Right atrium auricular region (tissue), 2 donors: ENCODE data around the gene ELF4. TPM values are rescaled to one million over a fixed set of nuclear protein-coding genes. Genes with fewer than 3 reads are reported as not detected.
A peak's percentile ranks its signal among the peaks of the same experiment; 100 is the strongest.

Experiments
- DNase-seq: peaks from one replicate; pipeline ENCODE4 v3.0.0-alpha.2; 2019; ENCODE audit warnings: low spot score
- H3K27ac ChIP-seq, 2 donors: fragments of 200-600 bp; sonication (generic); 1 replicate in 1 of 2; 2 replicates in 1 of 2; pipeline ENCODE4 v1.5.1; 2016 to 2019
- H3K27me3 ChIP-seq, 2 donors: fragments of 200-600 bp; sonication (generic); one replicate each; pipeline versions ENCODE4 v1.5.1 to v1.6.0; 2017 to 2019
- H3K36me3 ChIP-seq: fragments of 200-600 bp; sonication (generic); one replicate; pipeline ENCODE4 v1.5.1; 2016
- H3K4me1 ChIP-seq, 2 donors: fragments of 200-600 bp; sonication (generic); one replicate each; pipeline versions ENCODE4 v1.5.1 to v1.6.0; 2017 to 2019
- H3K4me3 ChIP-seq, 2 donors: fragments of 200-600 bp; sonication (generic); 1 replicate in 1 of 2; 2 replicates in 1 of 2; pipeline ENCODE4 v1.5.1; 2017 to 2019; ENCODE audit warnings: mild to moderate bottlenecking in 1 of 2, moderate library complexity in 1 of 2
- H3K9me3 ChIP-seq, 2 donors: fragments of 200-600 bp; sonication (generic); one replicate each; pipeline ENCODE4 v1.5.1; 2019
- CTCF ChIP-seq, 2 donors: fragments of 200-600 bp; sonication (generic); IDR thresholded peaks; one replicate each; pipeline ENCODE4 v1.5.1; 2019; ENCODE audit warnings: antibody characterized with exemption in 2 of 2
- total RNA-seq, 2 donors: library from RNA; depleted of rRNA; stranded (reverse); fragments of >200 nt; gene quantifications; one replicate each; pipeline ENCODE4 v1.1.0, GENCODE V29; 2016

The ELF4 gene
- total RNA-seq, 2 donors from 2014 or later: 4.1 to 8.6 TPM

- peaks cover 0 to 37% of the 10 kb centered on the region in 2 donors for H3K4me1 ChIP-seq
- TF ChIP-seq CTCF (IDR thresholded peaks at IDR 0.05): no peak
- no peaks in the 10 kb centered on the region for H3K27me3 ChIP-seq
- H3K27ac ChIP-seq: peak overlapping the region; percentile 27 to 45
- H3K36me3 ChIP-seq: no peaks in the 10 kb centered on the region
- no peaks in the 10 kb centered on the region for H3K9me3 ChIP-seq
- no peak for DNase-seq
- no peak overlapping the region for H3K4me3 ChIP-seq
Measured at GRCh38 chrX:130081421-130082045, 28.8 kb downstream of the ELF4 start.

- Histone ChIP-seq H3K27ac (peak overlapping the region in 1 of 2 donors; percentile 27), H3K4me1 (peaks cover 0 to 30% of the 10 kb centered on the region in 2 donors), H3K36me3 (no peaks in the 10 kb centered on the region), H3K4me3 (no peak overlapping the region), H3K9me3 (no peaks in the 10 kb centered on the region), H3K27me3 (no peaks in the 10 kb centered on the region)
- no peak for DNase-seq
- TF ChIP-seq CTCF (IDR thresholded peaks at IDR 0.05): no peak
Measured at GRCh38 chrX:130080791-130081367, 29.4 kb downstream of the ELF4 start.

GRCh38 chrX:130079824-130080406, 30.4 kb downstream of the ELF4 start:
- no peak overlapping the region for H3K27ac ChIP-seq
- peaks cover 0 to 23% of the 10 kb centered on the region in 2 donors for H3K4me1 ChIP-seq
- no peak overlapping the region for H3K4me3 ChIP-seq
- peak; percentile 69 to 77 for TF ChIP-seq CTCF (IDR thresholded peaks at IDR 0.05)
- H3K27me3 ChIP-seq: no peaks in the 10 kb centered on the region
- H3K9me3 ChIP-seq: no peaks in the 10 kb centered on the region
- no peaks in the 10 kb centered on the region for H3K36me3 ChIP-seq
- peak; percentile 62 for DNase-seq

DNA sequence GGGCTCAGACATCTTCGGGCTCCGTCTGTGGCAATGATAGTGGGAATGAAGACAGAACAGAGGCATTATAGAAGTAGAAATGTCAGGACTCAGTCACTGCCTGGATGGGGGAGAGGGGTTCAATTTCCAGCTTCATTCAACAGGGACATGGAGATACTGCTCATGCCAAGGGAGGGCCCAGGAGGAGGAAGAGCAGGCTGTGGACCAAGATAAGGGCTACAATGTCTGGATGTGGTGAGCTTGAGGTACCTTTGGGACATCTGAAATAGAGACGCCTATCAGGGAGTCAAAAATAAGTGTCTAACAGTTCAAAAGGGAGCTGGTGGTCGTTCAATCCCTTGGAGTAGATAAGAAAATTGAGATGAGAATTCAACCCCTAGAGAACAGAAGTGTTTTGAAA, 34.5 kb downstream of the ELF4 start:
- H3K27me3 ChIP-seq: no peaks in the 10 kb centered on the region
- no peaks in the 10 kb centered on the region for H3K4me1 ChIP-seq
- no peak overlapping the region for H3K27ac ChIP-seq
- no peak overlapping the region for H3K4me3 ChIP-seq
- H3K36me3 ChIP-seq: no peaks in the 10 kb centered on the region
- DNase-seq: no peak
- TF ChIP-seq CTCF (IDR thresholded peaks at IDR 0.05): no peak
- H3K9me3 ChIP-seq: no peaks in the 10 kb centered on the region

DNA sequence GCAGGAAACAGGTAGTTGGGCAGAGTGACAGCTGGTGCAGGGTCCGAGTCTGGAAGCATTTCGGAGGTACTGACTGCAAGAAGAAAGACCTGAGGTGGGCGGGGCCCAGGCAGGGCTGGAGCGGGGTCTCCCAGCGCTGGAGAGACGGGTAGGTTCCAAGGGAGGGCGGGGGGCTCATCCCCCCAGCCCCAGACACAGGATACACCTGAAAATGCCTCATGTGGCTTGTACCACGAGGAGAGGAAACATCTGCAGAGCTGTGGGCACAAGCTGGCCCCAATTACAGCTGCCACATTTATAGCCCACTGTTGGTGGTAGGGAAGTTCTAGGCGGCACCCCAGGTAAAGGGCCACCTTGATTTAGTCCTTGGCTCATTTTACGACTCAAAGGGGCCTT, 38.0 kb downstream of the ELF4 start:
- no peaks in the 10 kb centered on the region for H3K9me3 ChIP-seq
- H3K27ac ChIP-seq: no peak overlapping the region
- no peaks in the 10 kb centered on the region for H3K27me3 ChIP-seq
- no peak overlapping the region for H3K4me3 ChIP-seq
- TF ChIP-seq CTCF (IDR thresholded peaks at IDR 0.05): no peak
- H3K4me1 ChIP-seq: no peaks in the 10 kb centered on the region
- DNase-seq: no peak
- H3K36me3 ChIP-seq: no peaks in the 10 kb centered on the region
